ENCODE results near the gene NEDD8.

DNA sequence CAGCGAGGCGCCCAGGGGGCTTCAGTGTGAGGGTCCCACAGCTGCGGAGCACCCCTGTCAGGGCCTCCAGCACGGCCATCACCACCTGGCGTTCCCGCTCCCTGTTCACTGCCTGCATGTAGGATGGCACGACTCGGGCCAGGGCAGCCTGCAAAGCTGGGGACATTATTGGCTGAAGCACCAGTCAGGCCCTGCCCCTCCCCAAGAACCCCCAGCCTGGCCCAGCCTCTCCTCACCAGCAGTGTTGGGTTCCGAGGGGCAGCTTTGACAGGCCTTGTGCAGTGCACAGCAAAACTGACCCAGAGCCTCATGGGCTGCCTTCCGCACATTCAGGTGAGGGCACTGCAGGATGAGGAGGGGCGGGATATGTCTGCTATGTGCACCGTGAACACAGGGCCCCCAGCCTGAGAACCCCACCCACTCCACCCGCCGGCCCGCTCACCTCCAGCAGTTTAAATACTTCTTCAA, 49.1 kb downstream of the NEDD8 start:
- no peak for TF ChIP-seq EZH2 (IDR thresholded peaks at IDR 0.05; ENCODE audit: low read depth, unreplicated experiment)
- TF ChIP-seq CTCF (conservative IDR thresholded peaks at IDR 0.05; ENCODE audit: low read depth in 2 of 2): no peak
- no peak for TF ChIP-seq POLR2AphosphoS5 (IDR thresholded peaks at IDR 0.05; ENCODE audit: low read depth)
- no peak for TF ChIP-seq ZNF331 (CRISPR knock-in tag; IDR thresholded peaks at IDR 0.05; ENCODE audit: low read depth)
- TF ChIP-seq JUNB (IDR thresholded peaks at IDR 0.05; ENCODE audit: unreplicated experiment): no peak
- no peak for TF ChIP-seq EZH2phosphoT487 (IDR thresholded peaks at IDR 0.05; ENCODE audit: unreplicated experiment)
- no peak for TF ChIP-seq REST (IDR thresholded peaks at IDR 0.05; ENCODE audit: unreplicated experiment)
- TF ChIP-seq CREB1 (CRISPR knock-in tag; IDR thresholded peaks at IDR 0.05; ENCODE audit: low read depth): no peak

All from GM23338 (cell line).